Fibroblast of skin of abdomen (primary cell): Measurements from ENCODE around the gene SLC4A11.

Experiments
- DNase-seq: peaks from one replicate; pipeline ENCODE4 v3.0.0-alpha.2; 2013

SLC4A11 gene

DNA sequence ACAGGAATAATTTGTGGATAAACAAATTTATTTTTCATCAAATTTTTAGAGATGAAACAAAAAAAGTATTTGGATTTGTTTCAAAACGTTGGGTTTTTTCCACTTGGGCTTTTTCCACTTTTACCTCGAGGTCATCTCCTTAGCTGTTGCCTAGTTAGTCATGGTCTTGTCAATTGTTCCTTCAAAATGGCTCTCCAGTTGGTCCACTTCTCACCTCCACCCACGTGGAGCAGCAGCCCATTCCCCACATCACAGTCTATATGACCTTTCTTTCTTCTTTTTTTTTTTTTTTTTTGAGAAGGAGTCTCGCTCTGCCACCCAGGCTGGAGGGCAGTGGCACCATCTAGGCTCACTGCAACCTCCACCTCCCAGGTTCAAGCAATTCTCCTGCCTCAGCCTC is 6.7 kb upstream of the SLC4A11 start:
- no peak for DNase-seq

GRCh38 chr20:3245156-3245555 is 6.2 kb upstream of the SLC4A11 start:
- DNase-seq: no peak

GRCh38 chr20:3244613-3245012 is 5.6 kb upstream of the SLC4A11 start:
- DNase-seq: no peak

DNA sequence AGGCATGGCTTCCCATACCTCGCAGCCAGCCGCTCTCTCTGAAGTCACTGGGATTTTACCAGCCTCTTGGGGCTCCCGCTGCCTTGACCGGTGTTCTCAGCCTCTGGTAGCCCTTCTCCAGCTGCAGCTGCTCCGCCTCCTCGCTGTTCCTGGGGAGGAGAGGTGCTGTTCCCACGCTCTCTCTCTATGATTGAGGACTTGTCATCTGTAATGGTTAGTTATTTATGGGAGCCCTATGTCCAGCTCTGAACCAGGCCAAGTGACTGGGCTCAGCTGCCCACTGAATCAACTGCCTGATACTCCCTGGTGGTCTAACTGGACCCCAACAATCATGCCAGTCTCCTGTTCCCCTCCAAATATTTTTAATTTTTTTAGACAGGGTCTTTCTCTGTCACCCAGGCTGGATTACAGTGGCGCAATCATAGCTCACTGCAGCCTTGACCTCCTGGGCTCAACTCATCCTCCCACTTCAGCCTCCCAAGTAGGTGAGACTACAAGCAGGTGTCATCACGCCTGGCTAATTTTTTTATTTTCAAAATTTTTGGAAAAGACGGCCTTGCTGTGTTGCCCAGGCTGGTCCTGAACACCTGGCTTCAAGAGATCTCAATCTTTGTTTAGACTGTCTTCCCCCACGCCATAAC is 4.8 kb upstream of the SLC4A11 start:
- no peak for DNase-seq

- no peak for DNase-seq
These were observed 3.2 kb upstream of the SLC4A11 start for GRCh38 chr20:3242172-3242692.

DNA sequence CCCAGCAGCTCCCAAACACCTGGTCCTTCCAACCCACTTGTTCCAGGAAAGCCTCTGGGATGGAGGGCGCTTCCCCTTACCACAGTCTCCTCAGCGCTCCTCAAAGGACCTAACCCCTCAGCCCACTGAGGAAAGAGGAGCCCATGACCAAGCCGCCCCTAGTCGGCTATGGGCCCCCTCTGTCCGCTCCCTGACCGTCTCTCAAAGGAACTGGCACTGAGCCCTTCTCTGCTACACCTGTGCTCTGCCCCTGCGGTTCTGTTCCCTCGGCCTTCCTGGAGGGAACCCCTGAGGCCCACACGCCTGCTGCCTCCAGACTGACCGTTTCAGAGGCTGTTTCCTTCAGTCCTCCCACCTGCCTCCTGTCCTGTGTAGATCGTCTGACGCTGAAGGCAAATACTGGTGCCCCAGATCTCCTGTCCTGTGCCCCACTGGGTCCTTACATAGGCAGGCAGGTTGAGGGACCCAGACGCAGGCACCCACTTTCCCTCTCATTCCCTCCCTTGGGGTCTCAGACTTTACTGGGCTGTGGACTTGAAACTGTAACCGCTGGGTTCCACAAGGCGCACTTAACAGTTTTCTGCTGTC is 1.9 kb upstream of the SLC4A11 start:
- no peak for DNase-seq

DNA sequence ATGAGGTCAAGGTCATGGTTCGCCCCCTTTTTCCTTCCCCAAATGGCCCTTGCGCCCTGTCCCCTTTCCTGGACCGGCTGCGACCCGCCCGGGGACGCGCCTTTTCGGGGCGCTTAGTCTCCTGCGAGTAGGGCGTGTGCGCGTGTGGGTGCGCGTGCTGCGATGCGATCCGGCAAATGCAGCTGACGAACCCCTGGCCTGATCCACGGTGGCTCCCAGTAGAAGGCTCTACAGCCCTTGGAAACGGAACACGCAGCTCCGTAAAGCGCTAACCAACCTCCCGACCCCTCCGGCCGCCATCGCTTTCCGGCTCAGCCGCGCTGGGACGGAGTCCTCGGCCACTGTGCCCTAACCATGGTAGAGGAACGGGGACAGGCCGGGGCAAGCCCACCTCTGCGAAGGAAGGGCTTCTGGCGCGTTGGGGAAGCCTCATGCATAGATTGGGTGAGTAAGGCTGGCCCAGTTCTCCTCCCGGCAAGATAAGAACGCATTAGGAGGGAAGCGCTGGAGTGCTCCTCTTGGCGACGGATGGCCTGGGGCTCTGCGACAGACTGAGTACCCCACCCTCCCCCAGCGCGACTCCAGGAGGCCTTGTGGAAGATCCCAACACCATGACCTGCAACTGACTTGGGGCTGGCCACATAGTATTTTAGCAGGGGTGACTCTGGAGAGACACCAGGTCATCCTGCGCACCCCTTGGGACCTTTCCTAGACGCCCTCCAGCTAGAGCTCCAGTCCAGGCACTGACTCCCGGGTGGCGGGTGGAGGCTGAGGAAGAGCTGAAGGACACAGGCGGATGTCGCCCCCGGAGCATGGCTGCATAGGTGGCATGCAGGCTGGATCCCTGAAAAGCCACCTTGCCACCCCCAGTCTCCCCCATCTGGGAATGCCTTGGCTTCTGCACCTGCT is 1.1 kb upstream of the SLC4A11 start:
- no peak for DNase-seq

- DNase-seq: no peak
These were observed 369 bp downstream of the SLC4A11 start for GRCh38 chr20:3238616-3239025.

GRCh38 chr20:3237958-3238615 is 903 bp downstream of the SLC4A11 start:
- DNase-seq: no peak

GRCh38 chr20:3237011-3237957 is 1.7 kb downstream of the SLC4A11 start:
- DNase-seq: no peak

DNA sequence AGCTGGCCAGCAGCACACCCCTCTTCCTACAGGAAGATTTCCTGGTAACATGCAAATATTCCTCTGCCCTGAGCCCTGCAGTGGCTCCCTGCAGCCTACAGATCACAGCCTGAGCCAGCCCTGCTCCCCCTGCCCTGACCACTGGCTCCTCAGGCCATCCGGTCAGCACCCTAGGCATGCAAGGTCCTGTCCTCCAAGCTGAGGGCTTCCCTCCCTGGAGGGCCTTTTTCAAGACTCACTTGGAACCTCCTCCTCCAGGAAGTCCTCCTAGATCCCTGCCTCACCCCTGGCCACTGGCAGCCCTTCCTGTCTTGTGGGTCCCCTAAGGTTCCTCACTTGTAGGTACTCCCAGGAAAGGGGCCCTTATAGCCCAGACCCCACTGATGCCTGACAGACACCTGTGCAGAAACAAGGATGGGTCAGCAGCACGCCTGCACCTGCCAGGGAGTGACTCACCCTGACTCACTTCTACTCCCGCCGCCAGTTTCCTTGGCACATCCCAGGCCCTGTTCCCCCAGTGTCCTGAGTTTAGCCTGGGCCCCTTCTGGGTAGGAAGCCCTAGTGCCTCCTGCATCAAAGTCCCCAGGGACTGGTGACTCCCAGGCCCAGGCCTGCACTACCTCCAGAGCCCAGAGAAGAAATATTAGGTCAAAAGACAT is 3.2 kb downstream of the SLC4A11 start:
- no peak for DNase-seq

DNA sequence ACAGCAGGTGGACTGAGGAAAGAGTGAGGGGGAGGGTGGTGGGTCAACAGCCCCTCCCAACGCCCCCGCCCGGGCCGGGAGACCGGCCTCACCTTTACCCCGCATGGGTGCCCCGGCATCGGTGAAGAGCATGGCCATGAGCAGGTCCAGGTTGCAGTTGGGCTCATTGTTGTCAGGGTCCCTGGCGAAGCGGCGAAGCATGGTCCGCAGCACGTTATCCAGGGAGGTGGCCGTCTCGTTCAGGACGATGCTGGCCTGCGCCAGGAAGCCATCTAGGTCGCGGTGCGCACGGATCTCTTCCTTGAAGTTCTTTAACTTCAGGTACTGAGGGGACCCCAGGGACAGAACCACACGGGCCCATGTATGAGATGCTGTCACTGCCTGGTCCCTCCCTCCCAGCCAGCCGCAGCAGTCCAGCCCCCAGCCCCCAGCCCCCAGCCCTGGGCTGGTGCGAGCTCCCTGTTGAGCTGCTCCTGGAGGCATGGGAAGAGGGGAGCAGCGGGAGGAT is 4.9 kb downstream of the SLC4A11 start:
- DNase-seq: no peak

DNA sequence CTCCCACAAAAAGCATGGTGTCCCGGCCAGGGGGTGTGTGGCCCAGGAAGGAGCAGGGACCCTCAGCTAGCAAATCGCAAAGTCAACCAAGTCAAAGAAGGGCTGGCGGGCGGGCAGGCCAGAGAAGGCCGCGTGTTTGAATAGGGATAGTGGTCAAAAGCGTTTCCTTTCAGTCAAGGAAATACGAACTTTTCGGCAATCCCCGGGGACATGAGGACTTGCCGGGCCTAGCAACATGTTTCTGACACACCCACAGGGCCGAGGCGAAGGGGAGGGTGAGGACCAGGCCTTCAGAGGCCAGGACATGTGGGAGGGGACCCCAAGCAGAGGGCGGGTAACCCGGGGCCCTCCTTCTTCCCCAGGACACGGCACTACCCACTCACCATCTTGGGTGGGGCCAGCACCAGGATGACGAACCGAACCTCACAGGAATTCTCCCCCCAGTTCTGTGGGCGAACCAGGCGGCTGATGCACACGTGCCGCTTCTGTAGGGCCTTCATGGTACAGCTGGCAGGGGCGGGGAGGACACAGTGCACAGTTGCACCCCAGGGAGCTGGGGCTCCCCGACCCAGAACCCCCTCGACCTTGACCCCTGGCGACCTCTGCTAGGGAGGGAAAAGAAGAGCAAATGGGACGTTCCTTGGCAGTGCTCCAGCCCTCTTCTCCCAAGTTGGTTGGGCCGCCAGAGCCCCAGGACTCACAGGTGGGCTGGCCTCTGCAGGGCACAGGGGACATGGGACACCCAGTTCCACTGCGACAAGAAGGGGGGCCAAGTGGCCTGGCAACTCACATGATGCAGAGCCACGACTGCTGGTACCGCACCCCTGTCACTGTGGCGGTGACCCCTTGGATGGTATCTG is 5.6 kb downstream of the SLC4A11 start:
- no peak for DNase-seq

DNA sequence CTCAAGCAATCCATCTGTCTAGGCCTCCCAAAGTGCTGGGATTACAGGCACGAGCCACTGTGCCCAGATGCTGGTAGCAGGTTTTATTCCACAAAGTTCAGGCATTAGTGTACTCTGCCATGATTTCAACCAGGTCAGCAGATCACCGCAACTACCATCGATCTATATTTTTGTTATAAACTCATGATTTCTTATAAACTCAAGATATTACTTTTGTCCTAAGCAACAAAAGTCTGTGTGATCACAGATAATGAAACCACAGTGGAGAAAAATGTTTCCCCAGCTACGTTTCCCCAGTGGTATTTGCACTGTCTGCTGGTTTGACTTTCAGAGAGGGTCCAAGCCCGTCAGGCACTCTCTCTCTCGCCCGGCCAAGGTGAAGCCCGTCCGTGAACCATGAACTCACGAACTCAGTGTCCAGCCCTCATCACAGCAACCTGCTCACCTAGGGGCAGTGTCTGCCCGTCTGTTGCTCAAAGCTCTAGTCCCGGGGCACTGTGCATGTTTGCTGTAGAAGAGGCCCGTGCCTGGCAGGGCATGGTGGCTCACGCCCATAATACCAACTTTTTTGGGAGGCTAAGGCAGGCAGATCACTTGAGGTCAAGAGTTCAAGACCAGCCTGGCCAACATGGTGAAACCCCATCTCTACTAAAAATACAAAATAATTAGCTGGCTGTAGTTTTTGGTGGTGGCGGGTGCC is 7.0 kb downstream of the SLC4A11 start:
- DNase-seq: no peak

GRCh38 chr20:3231116-3231515 is 7.9 kb downstream of the SLC4A11 start:
- DNase-seq: no peak

DNA sequence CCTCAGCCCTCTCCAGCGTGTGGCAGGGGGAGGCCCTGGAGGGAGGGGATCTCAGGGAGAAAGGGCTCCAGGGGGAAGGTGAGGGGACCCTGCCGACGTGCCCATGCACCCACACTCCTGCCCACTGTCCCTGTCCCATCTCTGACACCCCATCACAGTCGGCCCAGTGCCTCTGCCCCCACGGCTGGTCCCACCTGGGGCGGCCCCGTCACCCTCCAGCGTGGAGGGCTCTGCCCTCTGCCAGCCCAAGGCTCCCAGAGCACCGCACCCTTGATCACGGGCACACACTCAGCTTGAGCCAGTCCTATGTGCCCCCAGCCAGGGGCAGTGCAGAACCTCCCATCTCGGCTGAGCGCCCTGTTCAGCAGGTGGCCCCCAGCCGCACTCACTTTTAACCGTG is 9.2 kb downstream of the SLC4A11 start:
- no peak for DNase-seq

- DNase-seq: no peak
These were observed 9.8 kb downstream of the SLC4A11 start for GRCh38 chr20:3229158-3229557.

GRCh38 chr20:3228750-3229032 is 10.3 kb downstream of the SLC4A11 start:
- no peak for DNase-seq

DNA sequence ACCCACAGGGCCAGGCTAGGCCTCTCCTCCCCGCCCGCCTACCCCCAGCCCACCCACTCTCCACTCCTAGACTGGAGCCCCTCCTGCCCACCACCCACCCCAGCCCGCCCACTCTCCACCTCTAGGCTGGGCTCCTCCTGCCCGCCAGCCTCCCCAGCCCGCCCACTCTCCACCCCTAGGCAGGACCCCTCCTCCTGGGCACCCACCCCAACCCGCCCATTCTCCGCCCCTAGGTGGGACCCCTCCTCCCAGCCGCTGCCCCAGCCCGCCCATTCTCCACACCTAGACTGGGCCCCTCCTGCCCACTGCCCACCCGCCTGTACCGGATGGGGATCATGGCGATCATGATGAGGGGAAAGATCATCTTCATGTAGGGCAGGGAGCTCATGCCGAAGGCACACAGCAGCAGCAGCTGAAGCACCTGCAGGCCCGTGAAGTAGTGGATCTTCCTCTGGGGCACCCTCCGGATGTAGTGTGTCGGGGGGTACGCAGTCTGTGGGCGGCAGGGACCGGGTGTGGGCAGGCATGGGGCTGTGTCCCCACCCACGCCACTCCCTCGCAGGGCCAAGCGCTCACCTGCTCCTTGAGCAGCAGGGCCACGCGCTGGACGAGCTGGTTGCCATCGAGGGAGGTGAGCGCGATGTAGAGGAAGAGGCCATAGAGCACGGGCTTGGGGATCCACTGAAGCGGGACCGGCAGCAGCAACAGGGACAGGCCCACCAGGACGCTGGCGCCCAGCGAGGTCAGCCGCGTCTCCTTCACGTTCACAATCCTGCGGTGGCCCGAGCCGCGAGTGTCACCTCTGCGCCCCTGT is 10.8 kb downstream of the SLC4A11 start:
- DNase-seq: no peak
